Islet of Langerhans (tissue), 1 donor: ENCODE data around the gene NT5C.
"Not testable (repeated sequence)": the region's sequence is repeated elsewhere in the genome, so short reads cannot be mapped to it uniquely, and the experiment has no call there.

Experiments used
- FAIRE-seq: peaks from one replicate; lab custom pipeline; 2011; peaks lifted over from hg19 to GRCh38; lab: Jason Lieb, UNC

The NT5C gene

GRCh38 chr17:75144816-75145512 is 13.4 kb upstream of the NT5C start:
- FAIRE-seq = no peak

DNA sequence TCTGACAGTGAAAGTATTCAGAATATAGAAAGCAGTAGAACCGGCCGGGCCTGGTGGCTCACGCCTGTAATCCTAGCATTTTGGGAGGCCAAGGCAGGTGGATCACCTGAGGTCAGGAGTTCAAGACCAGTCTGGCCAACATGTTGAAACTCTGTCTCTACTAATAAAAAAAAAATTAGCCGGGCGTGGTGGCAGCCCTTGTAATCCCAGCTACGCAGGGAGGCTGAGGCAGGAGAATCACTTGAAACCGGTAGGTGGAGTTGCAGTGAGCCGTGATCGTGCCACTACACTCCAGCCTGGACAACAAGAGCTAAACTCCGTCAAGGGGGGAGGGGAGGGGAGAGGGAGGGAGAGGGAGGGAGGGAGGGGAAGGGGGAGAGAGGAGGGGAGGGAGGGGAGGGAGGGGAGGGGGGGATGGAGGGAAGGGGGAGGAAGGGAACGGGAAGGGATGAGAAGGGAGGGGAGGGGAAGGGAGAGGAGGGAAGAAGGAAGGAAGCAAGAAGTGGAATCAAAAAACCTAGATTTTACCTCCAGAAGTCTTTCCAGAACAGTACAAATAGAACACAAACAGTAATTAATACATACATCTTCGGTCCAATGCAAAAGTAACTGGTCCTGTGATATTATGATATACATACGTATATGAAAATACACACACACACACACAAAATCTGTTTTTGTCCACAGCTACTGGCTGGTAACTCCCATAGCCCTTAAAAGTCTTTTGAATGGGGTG is 10.9 kb upstream of the NT5C start:
- FAIRE-seq = no peak

DNA sequence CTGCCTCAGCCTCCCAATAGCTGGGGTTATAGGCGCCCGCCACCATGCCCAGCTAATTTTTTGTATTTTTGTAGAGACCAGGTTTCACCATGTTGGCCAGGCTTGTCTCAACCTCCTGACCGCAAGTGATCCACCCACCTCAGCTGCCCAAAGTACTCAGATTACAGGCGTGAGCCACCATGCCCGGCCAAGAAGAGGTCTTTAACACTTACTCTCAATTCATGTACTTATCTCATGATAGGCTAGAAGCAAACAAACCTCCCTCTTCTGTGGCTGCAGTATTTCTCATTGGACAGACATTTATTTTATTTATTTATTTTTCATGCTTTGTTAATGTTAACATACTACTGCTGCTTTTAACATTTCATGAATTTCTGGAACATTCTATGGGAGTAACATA is 7.0 kb upstream of the NT5C start:
- FAIRE-seq = no peak

- FAIRE-seq = not testable (repeated sequence)
Measured at GRCh38 chr17:75137762-75138161, 6.2 kb upstream of the NT5C start.

GRCh38 chr17:75135946-75136345 is 4.4 kb upstream of the NT5C start:
- FAIRE-seq = no peak

- no peak for FAIRE-seq
Measured at GRCh38 chr17:75135452-75135851, 3.9 kb upstream of the NT5C start.

GRCh38 chr17:75133607-75134347 is 2.2 kb upstream of the NT5C start:
- FAIRE-seq = not testable (repeated sequence)

DNA sequence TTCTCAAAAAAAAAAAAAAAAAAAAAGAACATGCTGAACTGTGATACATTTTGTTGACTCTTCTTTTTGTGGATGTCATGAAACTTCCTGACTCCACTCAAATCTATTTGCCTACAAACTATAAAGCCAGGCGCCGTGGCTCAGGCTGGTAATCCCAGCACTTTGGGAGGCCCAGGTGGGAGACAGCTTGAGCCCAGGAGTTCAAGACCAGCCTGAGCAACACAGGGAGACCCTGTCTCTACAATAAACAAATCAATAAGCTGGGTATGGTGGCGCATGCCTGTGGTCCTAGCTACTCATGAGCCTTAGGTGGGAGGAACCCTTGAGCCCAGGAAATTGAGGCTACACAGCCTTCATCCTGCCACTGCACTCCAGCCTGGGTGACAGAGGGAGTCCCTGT is 1.5 kb upstream of the NT5C start:
- FAIRE-seq = no peak

- FAIRE-seq = not testable (repeated sequence)
Measured at GRCh38 chr17:75132018-75133000, 767 bp upstream of the NT5C start.

GRCh38 chr17:75130632-75131277 is 787 bp downstream of the NT5C start:
- no peak for FAIRE-seq

GRCh38 chr17:75130059-75130631 is 1.4 kb downstream of the NT5C start:
- FAIRE-seq = no peak

GRCh38 chr17:75129576-75129975 is 2.0 kb downstream of the NT5C start:
- FAIRE-seq = no peak

- no peak for FAIRE-seq
Measured at GRCh38 chr17:75128694-75129505, 2.6 kb downstream of the NT5C start.

DNA sequence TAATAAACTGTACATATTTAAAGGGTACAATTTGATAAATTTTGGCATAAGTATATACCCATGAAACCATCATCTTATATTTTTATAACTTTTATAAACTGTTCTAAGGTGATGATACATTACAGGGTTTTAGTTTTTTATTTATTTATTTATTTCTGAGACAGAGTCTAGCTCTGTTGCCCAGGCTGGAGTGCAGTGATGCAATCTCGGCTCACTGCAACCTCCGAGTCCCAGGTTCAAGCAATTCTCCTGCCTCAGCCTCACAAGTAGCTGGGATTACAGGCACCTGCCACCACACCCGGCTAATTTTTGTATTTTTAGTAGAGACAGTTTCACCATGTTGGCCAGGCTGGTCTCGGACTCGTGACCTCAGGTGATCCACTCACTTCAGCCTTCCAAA is 3.6 kb downstream of the NT5C start:
- FAIRE-seq = not testable (repeated sequence)

- no peak for FAIRE-seq
Measured at GRCh38 chr17:75126954-75127353, 4.6 kb downstream of the NT5C start.

DNA sequence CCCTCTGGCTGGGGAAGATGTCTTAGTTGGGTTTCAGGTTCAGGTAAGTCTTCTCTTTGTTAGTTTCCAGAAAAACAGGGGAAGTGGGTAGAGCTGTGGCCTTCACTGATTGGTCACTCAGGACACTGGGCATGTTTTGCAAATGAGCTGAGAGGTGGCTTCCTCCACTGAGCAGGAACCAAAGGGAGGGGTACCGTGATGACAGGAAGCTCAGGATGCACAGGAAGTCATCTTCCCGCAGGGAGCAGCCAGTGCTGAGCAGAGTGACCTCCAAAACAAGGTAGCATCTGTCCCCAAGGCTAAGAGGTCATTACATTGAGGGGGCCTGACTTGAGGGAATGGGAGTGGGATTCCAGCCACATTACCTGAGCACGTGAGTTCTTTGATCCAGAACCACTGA is 5.6 kb downstream of the NT5C start:
- no peak for FAIRE-seq

DNA sequence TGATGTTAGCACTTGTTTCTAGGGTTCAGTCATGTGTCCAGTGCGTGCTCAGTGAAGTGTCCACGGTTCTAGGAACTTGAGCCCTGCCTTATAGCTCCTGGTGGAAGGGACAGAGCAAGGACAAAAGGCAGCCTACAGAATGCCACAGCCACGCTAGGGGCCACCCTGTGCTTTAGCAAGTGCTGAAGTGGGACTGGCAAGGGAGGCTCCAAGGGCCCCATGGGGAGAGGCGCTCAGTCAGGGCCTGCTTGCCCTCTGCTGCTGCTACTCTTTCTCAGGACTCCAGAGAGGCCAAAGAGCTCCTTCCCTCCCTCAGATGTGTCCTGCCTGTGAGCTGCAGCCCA is 6.8 kb downstream of the NT5C start:
- no peak for FAIRE-seq

DNA sequence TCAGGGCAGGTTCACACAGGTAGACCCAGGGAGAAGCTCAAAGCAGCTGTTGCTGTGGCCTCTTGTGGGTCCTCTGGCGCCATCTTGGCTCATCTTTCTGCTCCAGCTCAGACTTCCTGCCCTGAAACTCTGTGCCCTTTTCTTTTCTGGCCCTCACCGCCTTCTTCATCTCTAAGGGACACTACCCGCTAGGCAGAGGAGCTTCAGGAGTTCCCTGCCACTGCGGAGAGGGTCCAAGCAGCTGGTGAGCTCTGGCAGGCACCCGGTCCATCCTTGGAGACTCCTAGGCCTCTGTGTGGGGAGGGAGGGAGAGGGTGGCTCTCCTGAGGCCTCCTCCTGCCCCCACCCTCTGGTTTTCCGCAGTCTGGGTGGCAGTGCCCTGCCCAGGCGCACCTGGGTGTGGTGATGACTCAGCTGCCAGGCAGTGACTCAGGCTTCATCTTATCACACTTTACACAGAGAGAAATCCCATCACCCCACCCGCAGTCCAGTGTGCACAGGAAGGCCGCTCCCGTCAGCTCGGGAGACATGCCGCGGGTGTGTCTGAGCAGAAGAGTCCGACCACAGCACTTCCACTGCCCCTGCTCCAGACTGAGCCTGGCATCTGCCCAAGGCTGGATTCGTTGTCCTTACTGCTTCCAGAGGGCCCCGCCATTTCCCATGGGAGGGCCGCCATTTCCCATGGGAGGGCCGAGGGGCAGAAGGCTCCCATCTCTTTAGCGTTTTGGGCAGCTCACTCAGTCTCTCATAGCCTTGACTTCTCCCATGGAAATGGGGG is 7.3 kb downstream of the NT5C start:
- FAIRE-seq = no peak

DNA sequence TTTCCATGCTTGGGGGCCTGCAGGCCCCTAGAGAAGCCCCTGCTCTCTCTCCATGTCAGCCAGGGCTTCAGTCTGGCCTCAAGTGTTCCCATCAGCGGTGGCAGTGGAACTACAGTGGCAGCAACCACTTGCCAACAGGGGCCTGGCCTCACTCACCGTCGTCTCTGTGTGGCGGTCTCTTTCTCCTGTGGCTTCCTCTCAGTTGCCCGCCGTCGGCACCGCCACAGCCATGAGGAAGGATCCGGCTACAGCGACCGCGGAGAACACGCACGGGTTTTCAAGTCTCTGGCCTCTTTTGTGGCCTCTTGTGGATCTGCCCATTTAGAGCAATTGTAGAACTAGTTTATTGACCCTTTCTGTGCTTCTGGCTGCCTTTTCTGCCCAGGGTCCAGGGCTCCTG is 13.2 kb downstream of the NT5C start:
- FAIRE-seq = no peak

DNA sequence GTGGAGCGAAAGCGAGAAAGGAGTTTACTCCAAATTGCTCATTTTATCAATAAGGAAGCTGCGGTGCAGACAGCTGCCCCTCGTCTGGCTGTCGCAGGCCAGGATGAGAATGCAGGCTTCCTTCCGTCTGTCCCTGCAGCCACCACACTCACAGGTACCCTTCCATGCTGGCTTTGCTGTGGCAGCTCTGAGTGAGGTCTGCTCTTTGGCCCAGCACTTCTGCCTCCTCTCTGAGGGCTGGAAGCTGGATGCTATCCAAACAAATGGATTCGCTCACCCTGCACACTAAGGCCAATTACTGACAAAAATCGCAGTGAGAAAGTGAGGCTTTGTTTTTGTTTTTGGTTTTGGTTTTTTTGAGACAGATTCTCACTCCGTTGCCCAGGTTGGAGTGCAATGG is 14.8 kb downstream of the NT5C start:
- FAIRE-seq = no peak
